HG03280 (cell line): ENCODE results near the gene FAM234B.

ENCODE experiments used
- ATAC-seq: cut with Tn5 transposase; IDR thresholded peaks from one replicate; pipeline ENCODE4 v1.9.1; 2021; ENCODE audit warnings: mild to moderate bottlenecking, moderate library complexity; ENCODE audit not compliant: unreplicated experiment

Gene FAM234B

GRCh38 chr12:13114251-13115052, 70.3 kb downstream of the FAM234B start:
- no peak for ATAC-seq

- no peak for ATAC-seq
These were observed 72.1 kb downstream of the FAM234B start for GRCh38 chr12:13116259-13116658.

GRCh38 chr12:13117029-13117428, 72.8 kb downstream of the FAM234B start:
- ATAC-seq, result no peak

- no peak for ATAC-seq
These were observed 75.6 kb downstream of the FAM234B start for GRCh38 chr12:13119826-13120225.

- no peak for ATAC-seq
These were observed 76.2 kb downstream of the FAM234B start for GRCh38 chr12:13120413-13120812.

GRCh38 chr12:13121568-13121967, 77.4 kb downstream of the FAM234B start:
- no peak for ATAC-seq

- no peak for ATAC-seq
These were observed 80.7 kb downstream of the FAM234B start for GRCh38 chr12:13124656-13125505.

GRCh38 chr12:13125996-13126395, 81.8 kb downstream of the FAM234B start:
- no peak for ATAC-seq

- no peak for ATAC-seq
These were observed 82.3 kb downstream of the FAM234B start for GRCh38 chr12:13126494-13126893.

GRCh38 chr12:13127444-13127843, 83.3 kb downstream of the FAM234B start:
- no peak for ATAC-seq

- no peak for ATAC-seq
These were observed 84.2 kb downstream of the FAM234B start for GRCh38 chr12:13128291-13128965.

- ATAC-seq, result no peak
These were observed 86.8 kb downstream of the FAM234B start for GRCh38 chr12:13130981-13131380.
